Keratinocyte (primary cell): ENCODE results near the gene DCHS1. TPM values are rescaled to one million over a fixed set of nuclear protein-coding genes. Genes with fewer than 3 reads are reported as not detected.

Experiments
- DNase-seq: peaks from one replicate; pipeline ENCODE4 v3.0.0-alpha.2; 2011; ENCODE audit warnings: low read depth, missing footprints, low spot score
- FAIRE-seq: peaks from 2 replicates; lab custom pipeline; 2011; peaks lifted over from hg19 to GRCh38; lab: Jason Lieb, UNC
- H2AFZ ChIP-seq: 2 replicates; pipeline ENCODE4 v1.6.0; 2012; ENCODE audit warnings: low read length, control low read depth, inconsistent platforms; ENCODE audit not compliant: control insufficient read depth
- H3K27ac ChIP-seq: 2 replicates; pipeline ENCODE4 v1.5.1; 2011; ENCODE audit warnings: low read length; ENCODE audit not compliant: control insufficient read depth, insufficient read depth
- H3K27me3 ChIP-seq: 3 replicates; pipeline ENCODE4 v1.6.0; 2011; ENCODE audit warnings: low read length; ENCODE audit not compliant: control insufficient read depth, insufficient read depth; ENCODE audit errors: extremely low read depth
- H3K36me3 ChIP-seq, 2 experiments: 2 replicates in 1 of 2; 3 replicates in 1 of 2; pipeline ENCODE4 v1.5.1; 2011; ENCODE audit warnings: low read length in 2 of 2, mild to moderate bottlenecking in 1 of 2; ENCODE audit not compliant: control insufficient read depth in 2 of 2, insufficient read depth in 2 of 2; ENCODE audit errors: extremely low read depth in 1 of 2
- H3K4me1 ChIP-seq: 3 replicates; pipeline ENCODE4 v1.5.1; 2011; ENCODE audit warnings: low read length; ENCODE audit not compliant: control insufficient read depth, insufficient read depth; ENCODE audit errors: extremely low read depth
- H3K4me2 ChIP-seq: 3 replicates; pipeline ENCODE4 v1.6.0; 2011; ENCODE audit warnings: low read depth, low read length; ENCODE audit not compliant: control insufficient read depth, insufficient read depth; ENCODE audit errors: extremely low read depth
- H3K4me3 ChIP-seq, 3 experiments: fragments of 200-600 bp in 1 of 3; sonication (generic) in 1 of 3; 2 replicates in 2 of 3; 3 replicates in 1 of 3; pipeline ENCODE4 v1.5.1; 2011 to 2016; ENCODE audit warnings: low read length in 3 of 3, mild to moderate bottlenecking in 3 of 3, control low read depth in 2 of 3, inconsistent platforms in 1 of 3, low read depth in 1 of 3, mixed read lengths in 1 of 3, mixed run types in 1 of 3, moderate library complexity in 1 of 3; ENCODE audit not compliant: control insufficient read depth in 2 of 3, insufficient read depth in 2 of 3; ENCODE audit errors: extremely low read depth in 1 of 3
- H3K79me2 ChIP-seq: 2 replicates; pipeline ENCODE4 v1.6.0; 2012; ENCODE audit warnings: low read length; ENCODE audit not compliant: control insufficient read depth, insufficient read depth
- H3K9ac ChIP-seq: 3 replicates; pipeline ENCODE4 v1.6.0; 2011; ENCODE audit warnings: low read length; ENCODE audit not compliant: control insufficient read depth, insufficient read depth; ENCODE audit errors: extremely low read depth
- H3K9me1 ChIP-seq: 3 replicates; pipeline ENCODE4 v1.6.0; 2011; ENCODE audit warnings: low read length; ENCODE audit not compliant: control insufficient read depth, insufficient read depth; ENCODE audit errors: extremely low read depth
- H3K9me3 ChIP-seq: 2 replicates; pipeline ENCODE4 v1.5.1; 2012; ENCODE audit warnings: low read depth, low read length; ENCODE audit not compliant: control insufficient read depth
- H4K20me1 ChIP-seq: 3 replicates; pipeline ENCODE4 v1.6.0; 2011; ENCODE audit warnings: low read length; ENCODE audit not compliant: control insufficient read depth, insufficient read depth; ENCODE audit errors: extremely low read depth
- CTCF ChIP-seq, 3 experiments: IDR thresholded peaks in 1 of 3; conservative IDR thresholded peaks in 1 of 3; optimal IDR thresholded peaks in 1 of 3; 2 replicates in 2 of 3; 3 replicates in 1 of 3; pipeline versions ENCODE3 to v1.5.1; 2011; ENCODE audit warnings: low read length in 3 of 3, mild to moderate bottlenecking in 3 of 3, moderate library complexity in 2 of 3, control low read depth in 1 of 3, inconsistent platforms in 1 of 3; ENCODE audit not compliant: insufficient read depth in 2 of 3; ENCODE audit errors: extremely low read depth in 1 of 3
- EZH2 ChIP-seq: IDR thresholded peaks from one replicate; pipeline ENCODE4 v1.6.1; 2012; ENCODE audit warnings: inconsistent platforms, mild to moderate bottlenecking, low read length, moderate library complexity
- dilution Hi-C: fragments of 300-500 bp; cut with MboI; formaldehyde crosslinking; loops from one replicate; pipeline ENCODE4 v1.7.0; 2020; ENCODE audit warnings: low sequenced_read_pairs; ENCODE audit not compliant: extremely low pct_ligation_motif_present
- polyA plus RNA-seq, 5 experiments: library from polyadenylated mRNA; depleted of rRNA in 3 of 5; stranded (reverse) in 3 of 5; stranded (forward) in 1 of 5; unstranded in 1 of 5; fragments of >200 nt; gene quantifications; 1 replicate in 1 of 5; 2 replicates in 3 of 5; 3 replicates in 1 of 5; pipeline versions ENCODE4 v1.2.1 to v1.2.3, GENCODE V29; 2011 to 2012; ENCODE audit warnings: missing spikeins in 2 of 5, low read depth in 1 of 5, low replicate concordance in 1 of 5

The DCHS1 gene
- polyA plus RNA-seq, 1 donor (not counting 4 experiments of a cell fraction or from before 2014, with no cell fraction given) = 0.03 TPM

- Histone ChIP-seq H3K36me3 (no peaks in the 10 kb centered on the region), H3K9me1 (no peaks in the 10 kb centered on the region), H3K4me1 (no peaks in the 10 kb centered on the region), H3K27ac (no peak overlapping the region), H2AFZ (no peak overlapping the region), H3K79me2 (no peaks in the 10 kb centered on the region), H3K9me3 (no peaks in the 10 kb centered on the region), H3K9ac (no peak overlapping the region), H3K4me2 (no peak overlapping the region), H3K27me3 (peaks cover 14% of the 10 kb centered on the region), H3K4me3 (no peak overlapping the region), H4K20me1 (no peaks in the 10 kb centered on the region)
- dilution Hi-C loops = no loop called here
- TF ChIP-seq CTCF (optimal IDR thresholded peaks at IDR 0.05 in 1 of 3, IDR thresholded peaks at IDR 0.05 in 1 of 3, conservative IDR thresholded peaks at IDR 0.05 in 1 of 3; ENCODE audit: extremely low read depth in 1 of 3, insufficient read depth in 2 of 3, low read length in 3 of 3) = no peak
- TF ChIP-seq EZH2 = no peak
- FAIRE-seq (no peak), DNase-seq (no peak)
Observed at GRCh38 chr11:6646918-6647679, 8.5 kb downstream of the DCHS1 start.

- DNase-seq (no peak), FAIRE-seq (no peak)
- H2AFZ ChIP-seq = no peak overlapping the region
- no peaks in the 10 kb centered on the region for H3K9me3 ChIP-seq
- no peak overlapping the region for H3K9ac ChIP-seq
- H3K4me3 ChIP-seq = no peak overlapping the region
- no peaks in the 10 kb centered on the region for H4K20me1 ChIP-seq
- H3K79me2 ChIP-seq = no peaks in the 10 kb centered on the region
- TF ChIP-seq CTCF (optimal IDR thresholded peaks at IDR 0.05 in 1 of 3, IDR thresholded peaks at IDR 0.05 in 1 of 3, conservative IDR thresholded peaks at IDR 0.05 in 1 of 3; ENCODE audit: extremely low read depth in 1 of 3, insufficient read depth in 2 of 3, low read length in 3 of 3) (no peak), EZH2 (no peak)
- no peaks in the 10 kb centered on the region for H3K9me1 ChIP-seq
- no peak overlapping the region for H3K27ac ChIP-seq
- no peaks in the 10 kb centered on the region for H3K4me1 ChIP-seq
- H3K4me2 ChIP-seq = no peak overlapping the region
- dilution Hi-C loops = no loop called here
- H3K27me3 ChIP-seq = peaks cover 12% of the 10 kb centered on the region
- H3K36me3 ChIP-seq = no peaks in the 10 kb centered on the region
Observed at GRCh38 chr11:6646576-6646917, 9.1 kb downstream of the DCHS1 start.
